OCI-LY7 (cell line): ENCODE data around the gene PRDX1. TPM values are rescaled to one million over a fixed set of nuclear protein-coding genes. Genes with fewer than 3 reads are reported as not detected.

Experiments used
- BruUV-seq: library from RNA; stranded (reverse); fragments of 400-500 nt; replicated peaks from 2 replicates; lab custom pipeline; 2021; lab: Mats Ljungman, UMichigan
- CTCF ChIA-PET: fragments of 300-600 bp; sonication (Branson Sonifier 250); formaldehyde crosslinking; loops from one replicate; lab custom pipeline; 2022; ENCODE audit warnings: antibody characterized with exemption; ENCODE audit not compliant: unreplicated experiment; lab: Charles Lee
- POLR2A ChIA-PET: fragments of 300-600 bp; sonication (Branson Sonifier 250); formaldehyde crosslinking; loops from one replicate; lab custom pipeline; 2022; ENCODE audit warnings: antibody characterized with exemption; lab: Charles Lee
- DNase-seq: peaks from one replicate; pipeline ENCODE4 v3.0.0-alpha.2; 2015; ENCODE audit warnings: low spot score
- H2AFZ ChIP-seq: fragments of 200-600 bp; sonication (generic), shearing (Covaris generic); 2 replicates; pipeline ENCODE4 v1.6.1; 2014; ENCODE audit warnings: mild to moderate bottlenecking, antibody characterized with exemption, low read length, moderate library complexity
- H3K27ac ChIP-seq: fragments of 200-600 bp; sonication (generic); 2 replicates; pipeline ENCODE4 v1.5.1; 2014; ENCODE audit warnings: mixed run types, low read depth, mild to moderate bottlenecking, moderate library complexity, low read length, inconsistent platforms; ENCODE audit not compliant: poor library complexity, severe bottlenecking
- H3K36me3 ChIP-seq: fragments of 200-600 bp; sonication (generic); 2 replicates; pipeline ENCODE4 v1.6.1; 2014; ENCODE audit warnings: mild to moderate bottlenecking, antibody characterized with exemption, low read length, moderate library complexity, mixed read lengths; ENCODE audit not compliant: insufficient read depth
- H3K4me1 ChIP-seq: fragments of 200-600 bp; sonication (generic); 2 replicates; pipeline ENCODE4 v1.5.1; 2014; ENCODE audit warnings: mild to moderate bottlenecking, low read length; ENCODE audit not compliant: insufficient read depth, poor library complexity, severe bottlenecking
- H3K4me2 ChIP-seq: fragments of 200-600 bp; sonication (generic); 2 replicates; pipeline ENCODE4 v1.6.1; 2014; ENCODE audit warnings: mild to moderate bottlenecking, low read length
- H3K4me3 ChIP-seq: fragments of 200-600 bp; sonication (generic); 2 replicates; pipeline ENCODE4 v1.5.1; 2014; ENCODE audit warnings: mild to moderate bottlenecking, low read depth, low read length; ENCODE audit not compliant: poor library complexity, severe bottlenecking
- H3K79me2 ChIP-seq: fragments of 200-600 bp; sonication (generic); 2 replicates; pipeline ENCODE4 v1.6.1; 2016; ENCODE audit warnings: low read depth, mild to moderate bottlenecking, low read length, moderate library complexity, mixed read lengths; ENCODE audit not compliant: insufficient read depth
- H3K9me2 ChIP-seq: fragments of 200-600 bp; sonication (generic); 2 replicates; pipeline ENCODE4 v1.6.1; 2016; ENCODE audit warnings: mild to moderate bottlenecking, low read length, mixed read lengths; ENCODE audit not compliant: insufficient read depth
- H3K9me3 ChIP-seq: fragments of 200-600 bp; sonication (generic); 2 replicates; pipeline ENCODE4 v1.6.1; 2014; ENCODE audit warnings: mild to moderate bottlenecking, mixed run types, low read length, mixed read lengths
- H4K20me1 ChIP-seq: fragments of 200-600 bp; sonication (generic); 2 replicates; pipeline ENCODE4 v1.6.1; 2014; ENCODE audit warnings: mild to moderate bottlenecking, antibody characterized with exemption, low read length, moderate library complexity, mixed read lengths; ENCODE audit not compliant: insufficient read depth
- EZH2phosphoT487 ChIP-seq: fragments of 200-600 bp; sonication (generic); IDR thresholded peaks from 2 replicates; pipeline ENCODE4 v1.6.1; 2018; ENCODE audit warnings: low read depth, borderline replicate concordance, mild to moderate bottlenecking, mixed run types, antibody characterized with exemption, low read length, moderate library complexity, mixed read lengths
- intact Hi-C: fragments of 100-400 bp; cut with micrococcal nuclease; formaldehyde crosslinking; loops from one replicate; pipeline ENCODE4 v1.10.0; 2022; ENCODE audit not compliant: unreplicated experiment
- total RNA-seq, 2 experiments: library from RNA; depleted of rRNA in 1 of 2; stranded (reverse); fragments of >200 nt in 1 of 2; shearing (Covaris generic) in 1 of 2; gene quantifications; 2 replicates each; pipeline ENCODE4 v1.2.3, GENCODE V29; 2014 to 2022
- TF ChIP-seq, protein P1 (sequence below): fragments of 200-600 bp; sonication (generic); conservative IDR thresholded peaks from 2 replicates; pipeline ENCODE4 v1.5.1; 2014; ENCODE audit warnings: mild to moderate bottlenecking, antibody characterized with exemption, low read length, moderate library complexity, mixed read lengths

Gene PRDX1
- total RNA-seq, 2 experiments from 2014 or later: 814 to 851 TPM

DNA sequence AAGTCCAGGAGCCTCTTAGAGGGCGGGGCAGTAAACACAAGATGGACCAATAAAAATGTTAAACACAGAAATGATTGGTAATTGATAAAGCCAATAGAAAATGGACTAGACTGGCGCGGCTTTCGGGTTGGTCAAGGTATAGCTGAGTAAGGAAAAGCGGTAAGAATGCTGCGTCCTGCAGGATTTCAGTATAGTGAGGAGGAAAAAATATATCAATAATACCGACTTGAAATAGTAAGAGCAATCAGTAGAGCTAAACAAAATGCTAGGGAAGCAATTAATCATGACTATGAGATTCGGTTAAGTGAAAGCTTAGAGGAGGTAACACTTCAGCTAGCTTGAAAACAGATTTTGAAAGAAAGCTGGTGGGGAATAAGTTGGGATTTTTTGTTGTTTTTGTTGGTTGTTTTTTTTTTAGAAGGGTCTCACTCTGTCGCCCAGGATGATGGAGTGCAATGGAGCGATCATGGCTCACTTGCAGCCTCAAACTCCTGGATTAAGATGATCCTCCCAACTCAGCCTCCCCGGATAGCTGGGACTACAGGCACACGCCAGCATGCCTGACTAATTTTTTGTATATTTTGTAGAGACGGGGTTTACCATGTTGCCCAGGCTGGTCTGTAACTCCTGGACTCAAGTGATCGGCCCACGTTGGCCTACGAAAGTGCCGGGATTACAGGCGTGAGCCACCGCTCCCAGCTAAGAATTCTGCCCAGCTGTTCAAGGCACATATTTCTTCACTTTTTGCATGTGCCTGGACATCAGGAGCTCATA, 30.0 kb downstream of the PRDX1 start:
- Histone ChIP-seq H4K20me1 (no peaks in the 10 kb centered on the region), H3K4me1 (peaks cover 32% of the 10 kb centered on the region), H3K79me2 (no peaks in the 10 kb centered on the region), H3K4me2 (peak overlapping the region; percentile 64), H2AFZ (peak overlapping the region; percentile 66), H3K27ac (peak overlapping the region; percentile 15), H3K9me2 (no peaks in the 10 kb centered on the region), H3K4me3 (peak overlapping the region; percentile 75), H3K9me3 (no peaks in the 10 kb centered on the region), H3K36me3 (no peaks in the 10 kb centered on the region)
- BruUV-seq: no TSS peak
- no peak for DNase-seq
- no peak for TF ChIP-seq EZH2phosphoT487
- TF ChIP-seq, protein P1, sequence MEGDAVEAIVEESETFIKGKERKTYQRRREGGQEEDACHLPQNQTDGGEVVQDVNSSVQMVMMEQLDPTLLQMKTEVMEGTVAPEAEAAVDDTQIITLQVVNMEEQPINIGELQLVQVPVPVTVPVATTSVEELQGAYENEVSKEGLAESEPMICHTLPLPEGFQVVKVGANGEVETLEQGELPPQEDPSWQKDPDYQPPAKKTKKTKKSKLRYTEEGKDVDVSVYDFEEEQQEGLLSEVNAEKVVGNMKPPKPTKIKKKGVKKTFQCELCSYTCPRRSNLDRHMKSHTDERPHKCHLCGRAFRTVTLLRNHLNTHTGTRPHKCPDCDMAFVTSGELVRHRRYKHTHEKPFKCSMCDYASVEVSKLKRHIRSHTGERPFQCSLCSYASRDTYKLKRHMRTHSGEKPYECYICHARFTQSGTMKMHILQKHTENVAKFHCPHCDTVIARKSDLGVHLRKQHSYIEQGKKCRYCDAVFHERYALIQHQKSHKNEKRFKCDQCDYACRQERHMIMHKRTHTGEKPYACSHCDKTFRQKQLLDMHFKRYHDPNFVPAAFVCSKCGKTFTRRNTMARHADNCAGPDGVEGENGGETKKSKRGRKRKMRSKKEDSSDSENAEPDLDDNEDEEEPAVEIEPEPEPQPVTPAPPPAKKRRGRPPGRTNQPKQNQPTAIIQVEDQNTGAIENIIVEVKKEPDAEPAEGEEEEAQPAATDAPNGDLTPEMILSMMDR: no peak
- POLR2A ChIA-PET: interaction anchor here (0.6 to 4.1 kb wide), 16 partner anchors 8 to 770 kb away, joined by 3 to 20 read pairs (median 4); partner anchors contain the start of genes CCDC163, MMACHC, MUTYH and TOE1
- CTCF ChIA-PET: interaction anchor here (0.5 to 3.0 kb wide), 7 partner anchors 8 to 188 kb away, joined by 3 to 21 read pairs (median 4); partner anchors contain the start of genes CCDC163 and MMACHC
- intact Hi-C loops: loop anchor here (1.0 to 10.0 kb wide), 4 partner anchors 97 to 757 kb away; partner anchors contain the start of genes KIF2C, MUTYH, RNU5D-1 and TOE1

DNA sequence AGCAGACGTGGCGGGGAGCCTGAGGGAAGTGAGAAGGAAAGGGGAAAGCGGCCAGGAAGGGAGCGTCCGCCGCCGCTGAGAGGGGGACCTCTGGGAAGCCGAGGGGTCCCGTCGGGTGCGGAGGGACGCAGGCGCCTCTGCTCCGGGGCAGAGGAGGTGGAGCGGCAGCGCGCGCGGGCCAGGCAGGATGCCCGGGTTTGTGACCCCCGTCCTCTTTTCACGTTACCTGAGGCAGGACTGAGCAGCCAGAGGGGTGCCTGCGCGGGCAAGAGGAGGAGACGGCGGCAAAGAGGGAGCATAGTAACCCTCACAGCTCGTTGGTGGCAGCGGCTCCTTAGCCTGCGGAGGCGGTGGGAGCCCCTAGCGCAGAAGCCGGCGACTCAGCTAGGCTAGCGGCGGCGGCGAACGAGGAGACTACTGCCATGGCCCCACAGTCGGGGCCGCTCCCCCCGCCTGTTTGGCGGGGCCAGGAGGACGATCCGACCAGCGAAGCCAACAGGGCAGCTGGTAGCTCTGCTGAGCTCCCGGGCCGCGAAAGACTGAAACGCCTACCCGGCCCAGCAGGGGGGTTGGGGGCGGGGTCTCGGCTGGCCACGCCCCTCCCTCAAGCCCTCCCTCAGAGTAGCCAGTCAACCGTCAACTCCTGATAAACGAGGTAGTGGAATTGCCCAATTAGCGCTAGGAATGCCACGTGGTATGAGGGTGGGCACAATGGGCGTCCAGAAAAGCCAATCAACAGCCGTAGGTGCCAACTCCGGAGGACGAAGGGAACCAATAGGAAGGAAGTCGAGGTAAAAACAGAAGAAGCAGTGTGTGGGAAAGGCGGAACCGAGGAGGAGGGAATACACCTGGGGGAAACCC, 30.8 kb downstream of the PRDX1 start, which contains the start of gene TESK2:
Gene TESK2, minus strand, starts transcription at position 538 of the 861 bp plus-strand sequence. CDS start 33,378 bp downstream, outside the sequence.
- intact Hi-C loops: loop anchor here (1.0 to 10.0 kb wide), 4 partner anchors 97 to 756 kb away; partner anchors contain the start of genes KIF2C, MUTYH, RNU5D-1 and TOE1
- TF ChIP-seq, protein P1: no peak
- no peak for TF ChIP-seq EZH2phosphoT487
- peaks cover 32% of the 10 kb centered on the region for H3K4me1 ChIP-seq
- peak within 1 kb of the TSS; percentile 15 for H3K27ac ChIP-seq
- H3K79me2 ChIP-seq: no peaks in the 10 kb centered on the region
- H3K9me3 ChIP-seq: no peaks in the 10 kb centered on the region
- BruUV-seq: no TSS peak
- CTCF ChIA-PET: interaction anchor here (0.5 to 3.0 kb wide), 5 partner anchors 9 to 150 kb away, joined by 3 to 21 read pairs (median 3); partner anchors contain the start of genes CCDC163 and MMACHC
- no peaks in the 10 kb centered on the region for H3K9me2 ChIP-seq
- POLR2A ChIA-PET: interaction anchor here (0.8 to 4.1 kb wide), 12 partner anchors 9 to 189 kb away, joined by 3 to 20 read pairs (median 4); partner anchors contain the start of genes CCDC163, MMACHC, MUTYH and PRDX1
- H3K4me3 ChIP-seq: peak within 1 kb of the TSS; percentile 75
- DNase-seq: peak; percentile 100
- H3K36me3 ChIP-seq: no peaks in the 10 kb centered on the region
- no peaks in the 10 kb centered on the region for H4K20me1 ChIP-seq
- H3K4me2 ChIP-seq: peak within 1 kb of the TSS; percentile 92
- H2AFZ ChIP-seq: peak within 1 kb of the TSS; percentile 66
